ENCODE results near the gene PRPH2. TPM values are rescaled to one million over a fixed set of nuclear protein-coding genes. Genes with fewer than 3 reads are reported as not detected.

PRPH2 gene, protein sequence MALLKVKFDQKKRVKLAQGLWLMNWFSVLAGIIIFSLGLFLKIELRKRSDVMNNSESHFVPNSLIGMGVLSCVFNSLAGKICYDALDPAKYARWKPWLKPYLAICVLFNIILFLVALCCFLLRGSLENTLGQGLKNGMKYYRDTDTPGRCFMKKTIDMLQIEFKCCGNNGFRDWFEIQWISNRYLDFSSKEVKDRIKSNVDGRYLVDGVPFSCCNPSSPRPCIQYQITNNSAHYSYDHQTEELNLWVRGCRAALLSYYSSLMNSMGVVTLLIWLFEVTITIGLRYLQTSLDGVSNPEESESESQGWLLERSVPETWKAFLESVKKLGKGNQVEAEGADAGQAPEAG
- total RNA-seq: 1 to 10 TPM in 5 of 6 donors, under 1 TPM in 1; 0.83 to 2.2 (median 1.7) TPM
- polyA plus RNA-seq: under 1 TPM; 0.34 to 0.75 TPM

DNA sequence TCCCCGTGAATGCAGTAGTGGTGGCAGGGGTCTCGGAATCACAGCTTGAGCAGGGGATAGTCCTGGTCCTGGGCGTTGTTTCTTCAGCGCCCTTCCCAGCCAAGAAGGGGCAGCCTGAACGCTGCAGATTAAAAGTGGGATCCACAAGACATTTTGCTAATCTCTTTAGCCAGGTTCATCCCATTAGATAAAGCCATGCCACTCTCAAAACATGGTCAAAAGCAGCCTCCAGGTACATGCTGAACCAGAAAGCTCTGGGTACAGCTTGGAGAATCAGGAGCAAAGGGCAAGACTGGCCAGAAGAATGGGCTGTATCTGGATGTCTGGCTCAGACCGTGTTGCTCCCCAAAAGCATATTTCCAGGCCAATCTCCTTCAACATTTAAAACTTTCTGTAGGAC is at the start of gene PRPH2:
TSS of gene PRPH2 (minus strand) at position 101 of the 400 bp plus-strand sequence. CDS start 263 bp downstream, outside the sequence.
- TF ChIP-seq, protein P1, sequence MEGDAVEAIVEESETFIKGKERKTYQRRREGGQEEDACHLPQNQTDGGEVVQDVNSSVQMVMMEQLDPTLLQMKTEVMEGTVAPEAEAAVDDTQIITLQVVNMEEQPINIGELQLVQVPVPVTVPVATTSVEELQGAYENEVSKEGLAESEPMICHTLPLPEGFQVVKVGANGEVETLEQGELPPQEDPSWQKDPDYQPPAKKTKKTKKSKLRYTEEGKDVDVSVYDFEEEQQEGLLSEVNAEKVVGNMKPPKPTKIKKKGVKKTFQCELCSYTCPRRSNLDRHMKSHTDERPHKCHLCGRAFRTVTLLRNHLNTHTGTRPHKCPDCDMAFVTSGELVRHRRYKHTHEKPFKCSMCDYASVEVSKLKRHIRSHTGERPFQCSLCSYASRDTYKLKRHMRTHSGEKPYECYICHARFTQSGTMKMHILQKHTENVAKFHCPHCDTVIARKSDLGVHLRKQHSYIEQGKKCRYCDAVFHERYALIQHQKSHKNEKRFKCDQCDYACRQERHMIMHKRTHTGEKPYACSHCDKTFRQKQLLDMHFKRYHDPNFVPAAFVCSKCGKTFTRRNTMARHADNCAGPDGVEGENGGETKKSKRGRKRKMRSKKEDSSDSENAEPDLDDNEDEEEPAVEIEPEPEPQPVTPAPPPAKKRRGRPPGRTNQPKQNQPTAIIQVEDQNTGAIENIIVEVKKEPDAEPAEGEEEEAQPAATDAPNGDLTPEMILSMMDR (IDR thresholded peaks at IDR 0.05): no peak
- 75 to 86% methylated on average over 6 of the region's 6 CpGs for WGBS, 2 donors
- DNase-seq (no peak), ATAC-seq (no peak), FAIRE-seq (no peak)
- Histone ChIP-seq H3K9me3 (no peaks in the 10 kb centered on the region), H3K27me3 (no peaks in the 10 kb centered on the region), H3K36me3 (no peaks in the 10 kb centered on the region), H3K27ac (no peak within 1 kb of the TSS), H3K4me3 (no peak within 1 kb of the TSS), H3K4me1 (no peaks in the 10 kb centered on the region)
- intact Hi-C loops (cut with DNase I): no loop called here

DNA sequence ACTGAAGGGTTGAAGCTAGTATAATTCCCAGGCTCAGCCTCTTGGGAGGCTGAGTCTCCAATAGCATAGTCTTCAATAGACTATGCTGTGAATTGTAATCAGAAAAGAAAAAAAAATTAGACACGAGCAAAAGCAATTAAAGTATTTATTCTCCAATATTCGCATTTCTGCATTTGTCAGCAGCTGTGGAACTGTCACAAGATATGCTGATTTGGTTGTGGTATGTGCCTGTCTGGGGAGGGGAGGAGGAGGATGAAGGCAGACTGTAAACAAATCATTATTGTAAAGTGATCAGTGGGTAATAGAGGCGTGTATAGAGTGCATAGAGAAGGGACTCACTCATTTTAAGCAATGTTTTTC is 49.3 kb upstream of the PRPH2 start:
- no peak for FAIRE-seq
- intact Hi-C loops (cut with DNase I): no loop called here
- H3K4me3 ChIP-seq: no peak overlapping the region

DNA sequence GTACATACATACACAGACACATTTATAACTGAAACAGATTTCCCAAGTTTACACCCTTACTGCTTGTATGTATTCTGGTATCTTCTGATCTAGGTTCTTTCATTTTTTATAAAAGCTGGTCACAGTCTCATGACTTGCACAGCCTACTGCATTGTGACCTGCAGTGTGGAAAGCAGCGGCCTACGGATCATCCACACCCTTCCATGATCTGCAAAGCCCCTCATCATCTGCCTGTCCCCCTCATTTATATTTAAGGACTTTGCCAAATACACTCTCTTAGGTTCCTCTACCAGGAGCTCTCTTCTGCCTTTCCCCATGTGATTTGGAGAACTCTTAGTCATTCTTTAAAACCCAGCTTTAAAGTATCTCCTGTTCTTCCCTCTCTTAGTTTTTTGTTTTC is 47.4 kb upstream of the PRPH2 start:
- Histone ChIP-seq H3K4me1 (no peaks in the 10 kb centered on the region), H3K36me3 (no peaks in the 10 kb centered on the region), H3K27ac (no peak overlapping the region), H3K27me3 (no peaks in the 10 kb centered on the region), H3K9me3 (no peaks in the 10 kb centered on the region), H3K4me3 (no peak overlapping the region)
- FAIRE-seq (no peak), ATAC-seq (no peak), DNase-seq (no peak)
- WGBS, 2 donors: 90 to 96% methylated on average over 2 of the region's 2 CpGs
- TF ChIP-seq, protein P1 (IDR thresholded peaks at IDR 0.05): no peak
- intact Hi-C loops (cut with DNase I): no loop called here

More for the DNA sequence above, 49.3 kb upstream of the PRPH2 start:
- ATAC-seq (peak in 1 of 4 donors; percentile 28), DNase-seq (no peak)
- Histone ChIP-seq H3K27ac (peak overlapping the region in 3 of 4 donors; percentile 15 to 67 (median 57)), H3K4me1 (no peaks in the 10 kb centered on the region), H3K36me3 (no peaks in the 10 kb centered on the region), H3K9me3 (no peaks in the 10 kb centered on the region), H3K27me3 (no peaks in the 10 kb centered on the region)
- TF ChIP-seq, protein P1 (IDR thresholded peaks at IDR 0.05): no peak
- WGBS, 2 donors: 38 to 40% methylated on average over 3 of the region's 3 CpGs

DNA sequence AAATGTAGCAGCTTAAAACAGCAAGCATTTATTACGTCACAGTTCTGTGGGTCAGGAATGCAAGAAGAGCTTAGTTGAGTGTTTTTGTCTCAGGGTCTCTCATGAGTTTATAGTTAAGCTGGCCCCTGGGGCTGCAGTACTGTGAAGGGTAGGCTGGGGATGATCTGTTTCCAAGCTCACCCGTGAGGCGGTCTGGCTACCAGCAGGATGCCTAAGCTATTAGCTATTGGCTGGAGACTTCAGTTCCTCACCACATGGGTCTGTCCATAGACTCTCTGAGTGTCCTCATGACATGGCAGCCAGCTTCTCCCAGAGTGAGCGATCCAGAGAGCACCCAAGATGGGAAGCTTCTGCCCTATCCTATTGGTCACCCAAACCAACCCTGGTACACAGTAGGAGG is 46.7 kb upstream of the PRPH2 start:
- no peak for DNase-seq
- no peaks in the 10 kb centered on the region for H3K36me3 ChIP-seq
- intact Hi-C loops (cut with DNase I): no loop called here
- no peaks in the 10 kb centered on the region for H3K27me3 ChIP-seq
- TF ChIP-seq, protein P1 (IDR thresholded peaks at IDR 0.05): no peak
- no peak for FAIRE-seq
- 97 to 100% methylated on average over 4 of the region's 4 CpGs for WGBS, 2 donors
- no peak overlapping the region for H3K4me3 ChIP-seq
- ATAC-seq: no peak
- H3K9me3 ChIP-seq: no peaks in the 10 kb centered on the region
- H3K4me1 ChIP-seq: no peaks in the 10 kb centered on the region
- no peak overlapping the region for H3K27ac ChIP-seq

DNA sequence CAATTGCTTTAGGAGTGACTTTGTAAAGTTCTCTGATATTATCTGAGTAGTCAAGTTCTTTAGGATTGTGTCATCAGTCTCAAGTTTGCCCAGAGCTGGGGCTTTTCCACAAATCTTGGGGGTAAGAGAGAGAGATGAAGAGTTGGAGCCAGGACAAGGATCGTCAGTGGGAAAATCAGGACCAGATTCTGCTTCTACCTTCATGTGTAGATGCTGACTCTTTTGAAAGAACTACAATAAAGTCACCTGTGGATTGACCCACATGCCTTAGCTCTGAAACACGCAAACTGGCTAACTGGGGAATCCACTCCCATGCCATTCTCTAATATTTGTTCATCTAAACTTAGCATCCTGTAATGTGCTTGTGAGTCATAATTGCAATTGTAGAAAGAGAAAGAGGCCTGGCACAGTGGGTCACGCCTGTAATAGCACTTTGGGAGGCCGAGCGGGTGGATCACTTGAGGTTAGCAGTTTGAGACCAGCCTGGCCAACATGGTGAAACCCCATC is 43.8 kb upstream of the PRPH2 start:
- no peaks in the 10 kb centered on the region for H3K27me3 ChIP-seq
- H3K4me3 ChIP-seq: no peak overlapping the region
- DNase-seq: no peak
- intact Hi-C loops (cut with DNase I): no loop called here
- H3K36me3 ChIP-seq: no peaks in the 10 kb centered on the region
- 95 to 97% methylated on average over 5 of the region's 5 CpGs for WGBS, 2 donors
- H3K27ac ChIP-seq: no peak overlapping the region
- no peak for FAIRE-seq
- no peaks in the 10 kb centered on the region for H3K4me1 ChIP-seq
- no peaks in the 10 kb centered on the region for H3K9me3 ChIP-seq
- ATAC-seq: no peak
- TF ChIP-seq, protein P1 (IDR thresholded peaks at IDR 0.05): no peak

All from pancreas (tissue), 10 donors.